HG03565 (cell line): ENCODE measurements around the gene CAMTA1.
"Not testable (repeated sequence)": the region's sequence is repeated elsewhere in the genome, so short reads cannot be mapped to it uniquely, and the experiment has no call there.

Experiments used
- ATAC-seq: cut with Tn5 transposase; IDR thresholded peaks from one replicate; pipeline ENCODE4 v1.9.1; 2021; ENCODE audit warnings: mild to moderate bottlenecking, moderate library complexity; ENCODE audit not compliant: unreplicated experiment

Gene CAMTA1

GRCh38 chr1:6902153-6902552, 116.9 kb downstream of the CAMTA1 start:
- no peak for ATAC-seq

GRCh38 chr1:6904476-6905170, 119.4 kb downstream of the CAMTA1 start:
- ATAC-seq, result no peak

- ATAC-seq, result no peak
Measured at GRCh38 chr1:6905331-6905730, 120.1 kb downstream of the CAMTA1 start.

GRCh38 chr1:6905790-6906189, 120.5 kb downstream of the CAMTA1 start:
- no peak for ATAC-seq

GRCh38 chr1:6906783-6907182, 121.5 kb downstream of the CAMTA1 start:
- ATAC-seq, result no peak

- ATAC-seq, result no peak
Measured at GRCh38 chr1:6907201-6907600, 121.9 kb downstream of the CAMTA1 start.

- no peak for ATAC-seq
Measured at GRCh38 chr1:6907676-6908434, 122.6 kb downstream of the CAMTA1 start.

GRCh38 chr1:6909401-6909800, 124.1 kb downstream of the CAMTA1 start:
- no peak for ATAC-seq

GRCh38 chr1:6909857-6910256, 124.6 kb downstream of the CAMTA1 start:
- no peak for ATAC-seq

- ATAC-seq, result no peak
Measured at GRCh38 chr1:6911021-6911941, 126.0 kb downstream of the CAMTA1 start.

- no peak for ATAC-seq
Measured at GRCh38 chr1:6911974-6912373, 126.7 kb downstream of the CAMTA1 start.

GRCh38 chr1:6912518-6912917, 127.3 kb downstream of the CAMTA1 start:
- ATAC-seq, result no peak

GRCh38 chr1:6913086-6913485, 127.8 kb downstream of the CAMTA1 start:
- ATAC-seq, result no peak

- no peak for ATAC-seq
Measured at GRCh38 chr1:6914706-6915105, 129.5 kb downstream of the CAMTA1 start.

GRCh38 chr1:6915999-6916565, 130.8 kb downstream of the CAMTA1 start:
- ATAC-seq, result no peak

GRCh38 chr1:6917067-6917466, 131.8 kb downstream of the CAMTA1 start:
- no peak for ATAC-seq

GRCh38 chr1:6918186-6918924, 133.1 kb downstream of the CAMTA1 start:
- no peak for ATAC-seq

GRCh38 chr1:6918925-6919511, 133.8 kb downstream of the CAMTA1 start:
- ATAC-seq, result no peak

GRCh38 chr1:6921506-6921905, 136.3 kb downstream of the CAMTA1 start:
- ATAC-seq, result not testable (repeated sequence)
